Measurements from ENCODE around the gene DLST. TPM values are rescaled to one million over a fixed set of nuclear protein-coding genes. Genes with fewer than 3 reads are reported as not detected.
A peak's percentile ranks its signal among the peaks of the same experiment; 100 is the strongest.

DLST gene
- total RNA-seq, 4 donors from 2014 or later: 128 to 163 (median 154) TPM

DNA sequence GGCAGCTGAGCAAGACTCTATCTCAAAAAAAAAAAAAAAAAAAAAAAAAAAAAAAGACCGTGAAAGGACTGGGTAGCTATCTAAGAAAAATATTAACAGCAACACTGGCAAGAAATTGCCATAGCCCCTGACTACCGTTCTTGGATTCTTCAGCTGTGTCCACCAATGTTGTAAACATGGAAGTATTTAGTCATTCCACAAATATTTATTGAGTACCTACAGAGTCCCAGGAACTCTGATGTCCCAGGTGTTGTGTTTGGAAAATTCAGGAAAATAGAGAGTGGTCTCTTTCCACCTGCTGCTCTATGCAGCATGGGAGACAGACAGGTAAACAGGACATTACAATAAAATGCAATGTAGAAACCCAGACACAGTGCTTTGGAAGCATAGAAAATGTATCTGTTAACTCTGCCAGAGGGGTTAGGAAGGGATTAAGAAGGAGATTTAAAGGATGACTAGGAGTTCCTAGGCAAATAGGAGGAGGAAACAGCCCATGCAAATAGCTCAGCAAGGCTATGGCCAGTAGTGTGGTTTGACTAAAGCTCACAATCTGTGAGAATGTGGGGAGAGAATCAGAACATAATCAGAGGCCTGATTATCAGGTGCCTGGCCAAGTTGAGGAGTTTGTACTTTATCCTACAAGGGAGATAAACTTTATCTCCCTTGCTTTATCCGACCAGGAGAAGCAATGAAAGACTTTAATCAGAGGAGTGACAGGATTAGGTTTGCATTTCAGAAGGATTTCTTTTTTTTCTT, 2.1 kb upstream of the DLST start:
- no peaks in the 10 kb centered on the region for H3K27me3 ChIP-seq
- no peak overlapping the region for H3K4me3 ChIP-seq
- peaks cover 3 to 48% (median 18%) of the 10 kb centered on the region in 4 donors for H3K4me1 ChIP-seq
- no peaks in the 10 kb centered on the region for H3K9me3 ChIP-seq
- no peaks in the 10 kb centered on the region for H3K36me3 ChIP-seq
- DNase-seq: no peak
- TF ChIP-seq, protein P1, sequence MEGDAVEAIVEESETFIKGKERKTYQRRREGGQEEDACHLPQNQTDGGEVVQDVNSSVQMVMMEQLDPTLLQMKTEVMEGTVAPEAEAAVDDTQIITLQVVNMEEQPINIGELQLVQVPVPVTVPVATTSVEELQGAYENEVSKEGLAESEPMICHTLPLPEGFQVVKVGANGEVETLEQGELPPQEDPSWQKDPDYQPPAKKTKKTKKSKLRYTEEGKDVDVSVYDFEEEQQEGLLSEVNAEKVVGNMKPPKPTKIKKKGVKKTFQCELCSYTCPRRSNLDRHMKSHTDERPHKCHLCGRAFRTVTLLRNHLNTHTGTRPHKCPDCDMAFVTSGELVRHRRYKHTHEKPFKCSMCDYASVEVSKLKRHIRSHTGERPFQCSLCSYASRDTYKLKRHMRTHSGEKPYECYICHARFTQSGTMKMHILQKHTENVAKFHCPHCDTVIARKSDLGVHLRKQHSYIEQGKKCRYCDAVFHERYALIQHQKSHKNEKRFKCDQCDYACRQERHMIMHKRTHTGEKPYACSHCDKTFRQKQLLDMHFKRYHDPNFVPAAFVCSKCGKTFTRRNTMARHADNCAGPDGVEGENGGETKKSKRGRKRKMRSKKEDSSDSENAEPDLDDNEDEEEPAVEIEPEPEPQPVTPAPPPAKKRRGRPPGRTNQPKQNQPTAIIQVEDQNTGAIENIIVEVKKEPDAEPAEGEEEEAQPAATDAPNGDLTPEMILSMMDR (IDR thresholded peaks at IDR 0.05): no peak
- no peak for TF ChIP-seq POLR2A (IDR thresholded peaks at IDR 0.05)
- peak overlapping the region in 2 of 4 donors; percentile 43 to 60 for H3K27ac ChIP-seq

DNA sequence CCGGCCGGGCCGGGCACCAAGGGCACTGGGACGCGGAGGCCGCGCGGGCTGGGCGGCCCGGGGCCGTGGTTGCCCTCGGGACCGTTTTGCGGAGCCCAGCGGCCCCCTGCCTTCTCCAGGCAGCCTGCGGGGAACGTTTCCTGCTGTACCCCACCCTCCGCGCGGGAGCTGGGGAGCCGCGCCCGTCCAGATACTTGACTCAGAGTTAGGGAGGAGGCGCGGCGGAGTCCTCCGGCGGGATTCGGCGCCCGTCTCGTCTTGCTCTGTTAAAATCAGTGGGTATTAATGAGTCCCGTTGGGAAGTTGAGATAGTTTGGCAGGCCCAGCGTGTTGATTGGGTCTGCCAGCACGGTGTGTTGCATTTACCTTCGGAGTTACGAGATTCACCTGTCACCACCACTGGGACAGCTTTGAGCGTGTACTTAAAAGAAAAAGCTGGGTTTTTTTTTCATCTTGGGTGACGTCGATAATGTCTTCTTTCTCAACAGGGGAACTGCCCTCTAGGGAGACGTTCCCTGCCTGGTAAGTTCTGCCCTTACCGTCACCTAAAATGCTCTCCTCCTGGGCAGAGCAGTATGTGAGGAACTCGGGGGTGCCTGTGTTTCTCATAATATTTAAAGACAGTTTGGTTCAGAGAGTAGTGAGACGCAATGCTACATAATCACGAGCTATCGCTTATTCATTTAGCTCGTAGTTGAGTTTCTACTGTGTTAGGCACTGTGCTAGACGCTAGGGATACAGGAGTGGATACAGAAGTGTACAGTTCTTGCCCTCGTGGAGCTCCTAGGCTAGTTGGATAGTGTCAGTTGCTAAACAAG, 596 bp downstream of the DLST start:
- Histone ChIP-seq H3K36me3 (peaks cover 0 to 15% (median 0%) of the 10 kb centered on the region in 3 donors), H3K27ac (peak overlapping the region; percentile 95 to 99 (median 98)), H3K27me3 (no peaks in the 10 kb centered on the region), H3K4me3 (peak overlapping the region; percentile 81 to 99 (median 96)), H3K9me3 (no peaks in the 10 kb centered on the region), H3K4me1 (peaks cover 3 to 65% (median 13%) of the 10 kb centered on the region in 4 donors)
- DNase-seq: peak; percentile 47 to 76 (median 74)
- TF ChIP-seq, protein P1 (IDR thresholded peaks at IDR 0.05): no peak
- no peak for TF ChIP-seq POLR2A (IDR thresholded peaks at IDR 0.05)

DNA sequence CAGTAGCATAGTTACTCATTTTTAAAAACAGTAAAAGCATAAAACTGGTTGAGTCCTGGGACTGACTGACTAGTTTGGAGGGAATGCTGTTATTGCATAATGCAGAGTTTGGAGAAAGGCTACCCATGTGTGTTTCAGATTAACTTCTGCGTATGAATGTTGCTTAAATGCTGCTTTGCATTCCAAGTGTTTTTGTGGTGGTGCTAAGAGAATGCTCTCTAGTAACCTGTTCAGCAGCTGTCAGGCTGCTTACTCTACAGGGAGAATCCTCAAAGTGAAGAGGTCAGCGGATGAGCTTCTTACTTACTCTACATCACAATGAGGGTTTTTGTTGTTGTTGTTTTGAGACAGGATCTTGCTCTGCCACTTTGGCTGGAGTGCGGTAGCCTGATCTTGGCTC, 4.3 kb downstream of the DLST start:
- TF ChIP-seq, protein P1 (IDR thresholded peaks at IDR 0.05): no peak
- TF ChIP-seq POLR2A (IDR thresholded peaks at IDR 0.05): no peak
- Histone ChIP-seq H3K4me3 (no peak overlapping the region), H3K36me3 (peaks cover 0 to 34% (median 0%) of the 10 kb centered on the region in 3 donors), H3K9me3 (no peaks in the 10 kb centered on the region), H3K4me1 (peaks cover under 1 to 62% (median 9%) of the 10 kb centered on the region in 4 donors), H3K27me3 (no peaks in the 10 kb centered on the region), H3K27ac (peak overlapping the region in 2 of 4 donors; percentile 16 to 43)
- DNase-seq: no peak

DNA sequence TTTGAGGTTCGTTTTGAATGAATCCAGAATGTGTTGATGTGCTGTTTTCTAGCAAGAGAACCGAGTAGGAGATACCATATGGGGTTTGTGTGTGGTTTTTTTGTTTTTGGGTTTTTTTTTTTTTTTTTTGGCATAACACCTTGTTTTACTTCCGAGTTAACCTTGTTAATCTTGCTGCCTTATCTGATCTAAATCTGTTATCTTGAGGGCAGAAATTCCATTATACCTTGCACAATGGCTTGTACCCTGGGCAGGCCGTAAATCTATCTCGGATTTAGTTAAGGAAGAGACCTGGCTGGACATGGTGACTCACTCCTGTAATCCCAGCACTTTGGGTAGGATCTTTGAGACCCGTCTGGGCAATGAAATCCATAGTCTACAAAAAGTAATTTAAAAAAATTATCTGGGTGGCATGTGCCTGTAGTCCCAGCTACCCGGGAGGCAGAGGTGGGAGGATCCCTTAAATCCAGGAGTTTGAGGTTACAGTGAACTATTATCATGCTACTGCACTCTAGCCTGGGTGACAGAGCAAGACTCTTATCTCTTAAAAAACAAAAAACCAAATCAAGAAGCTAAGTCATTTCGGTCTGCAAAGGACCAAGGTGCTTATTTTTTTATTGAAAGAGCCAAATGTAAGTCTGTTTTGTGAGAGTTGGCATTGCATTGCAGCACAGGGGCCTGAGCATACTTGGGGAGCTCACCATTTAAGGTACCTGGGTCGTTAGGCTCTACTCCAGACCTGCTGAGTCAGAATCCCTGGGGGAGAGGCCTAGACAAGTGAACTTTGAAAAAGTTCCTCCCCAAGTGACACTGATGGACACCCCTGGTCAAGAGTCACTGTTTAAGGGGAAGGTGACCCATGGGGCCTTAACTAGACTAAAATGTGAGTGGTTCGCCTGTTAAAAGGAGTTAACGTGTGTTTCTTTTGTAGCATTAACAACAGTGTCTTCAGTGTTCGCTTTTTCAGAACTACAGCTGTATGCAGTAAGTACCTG, 6.7 kb downstream of the DLST start:
- no peak for DNase-seq
- no peak overlapping the region for H3K4me3 ChIP-seq
- H3K27ac ChIP-seq: peak overlapping the region in 1 of 4 donors; percentile 38
- H3K36me3 ChIP-seq: peaks cover 0 to 58% (median 0%) of the 10 kb centered on the region in 3 donors
- H3K4me1 ChIP-seq: peaks cover 0 to 54% (median 2%) of the 10 kb centered on the region in 4 donors
- no peaks in the 10 kb centered on the region for H3K9me3 ChIP-seq
- TF ChIP-seq, protein P1 (IDR thresholded peaks at IDR 0.05): no peak
- TF ChIP-seq POLR2A (IDR thresholded peaks at IDR 0.05): no peak
- no peaks in the 10 kb centered on the region for H3K27me3 ChIP-seq

DNA sequence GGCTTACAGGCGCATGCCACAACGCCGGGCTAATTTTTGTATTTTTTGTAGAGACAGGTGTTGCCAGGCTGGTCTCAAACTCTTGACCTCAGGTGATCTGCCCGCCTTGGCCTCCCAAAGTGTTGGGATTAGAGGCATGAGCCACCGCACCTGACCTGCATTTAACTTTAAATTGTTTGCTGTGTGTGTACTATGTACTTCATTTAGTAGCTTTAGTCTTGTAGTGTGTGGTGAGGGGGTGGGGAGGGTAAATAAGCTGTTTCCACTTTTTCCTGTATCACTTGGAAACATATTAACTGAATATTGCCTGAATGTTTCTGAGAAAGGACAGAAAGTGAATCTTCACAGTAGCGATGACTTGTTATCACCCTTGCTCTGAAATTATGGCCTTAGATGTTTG, 8.5 kb downstream of the DLST start:
- H3K4me3 ChIP-seq: no peak overlapping the region
- peaks cover 0 to 74% (median 0%) of the 10 kb centered on the region in 3 donors for H3K36me3 ChIP-seq
- DNase-seq: no peak
- no peaks in the 10 kb centered on the region for H3K9me3 ChIP-seq
- no peaks in the 10 kb centered on the region for H3K27me3 ChIP-seq
- no peak for TF ChIP-seq POLR2A (IDR thresholded peaks at IDR 0.05)
- TF ChIP-seq, protein P1 (IDR thresholded peaks at IDR 0.05): no peak
- H3K4me1 ChIP-seq: peaks cover 0 to 36% (median 2%) of the 10 kb centered on the region in 4 donors
- H3K27ac ChIP-seq: no peak overlapping the region
